ENCODE data around the gene RGS7BP. TPM values are rescaled to one million over a fixed set of nuclear protein-coding genes. Genes with fewer than 3 reads are reported as not detected.

The RGS7BP gene
- total and polyA plus RNA-seq, 11 donors, result 0.04 to 5.2 (median 1.9) TPM

DNA sequence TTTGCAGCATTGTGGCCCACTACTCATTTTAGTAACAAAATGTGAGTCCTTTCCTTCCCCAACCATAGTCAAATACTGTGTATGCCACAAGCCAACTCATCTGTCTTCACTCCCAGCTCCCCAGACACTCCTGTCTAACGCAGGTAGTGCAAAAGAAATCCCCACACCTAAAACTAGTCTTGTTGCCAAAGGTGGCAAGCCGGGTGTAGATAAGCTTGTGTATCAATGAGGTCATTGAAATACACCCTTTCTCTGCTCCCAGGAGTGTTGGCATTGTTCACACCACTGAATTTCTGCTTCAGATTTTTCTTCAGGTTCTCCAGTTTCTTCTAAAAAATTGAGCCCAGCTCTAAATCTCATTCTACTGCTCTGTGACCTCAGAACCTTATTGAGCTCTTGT lies 19.7 kb upstream of the RGS7BP start:
- no peaks in the 10 kb centered on the region for H3K27me3 ChIP-seq
- no peaks in the 10 kb centered on the region for H3K36me3 ChIP-seq
- TF ChIP-seq POLR2A (IDR thresholded peaks at IDR 0.05), result no peak
- TF ChIP-seq, protein P1, sequence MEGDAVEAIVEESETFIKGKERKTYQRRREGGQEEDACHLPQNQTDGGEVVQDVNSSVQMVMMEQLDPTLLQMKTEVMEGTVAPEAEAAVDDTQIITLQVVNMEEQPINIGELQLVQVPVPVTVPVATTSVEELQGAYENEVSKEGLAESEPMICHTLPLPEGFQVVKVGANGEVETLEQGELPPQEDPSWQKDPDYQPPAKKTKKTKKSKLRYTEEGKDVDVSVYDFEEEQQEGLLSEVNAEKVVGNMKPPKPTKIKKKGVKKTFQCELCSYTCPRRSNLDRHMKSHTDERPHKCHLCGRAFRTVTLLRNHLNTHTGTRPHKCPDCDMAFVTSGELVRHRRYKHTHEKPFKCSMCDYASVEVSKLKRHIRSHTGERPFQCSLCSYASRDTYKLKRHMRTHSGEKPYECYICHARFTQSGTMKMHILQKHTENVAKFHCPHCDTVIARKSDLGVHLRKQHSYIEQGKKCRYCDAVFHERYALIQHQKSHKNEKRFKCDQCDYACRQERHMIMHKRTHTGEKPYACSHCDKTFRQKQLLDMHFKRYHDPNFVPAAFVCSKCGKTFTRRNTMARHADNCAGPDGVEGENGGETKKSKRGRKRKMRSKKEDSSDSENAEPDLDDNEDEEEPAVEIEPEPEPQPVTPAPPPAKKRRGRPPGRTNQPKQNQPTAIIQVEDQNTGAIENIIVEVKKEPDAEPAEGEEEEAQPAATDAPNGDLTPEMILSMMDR (IDR thresholded peaks at IDR 0.05), result no peak
- DNase-seq (no peak), ATAC-seq (no peak)
- H3K4me3 ChIP-seq, result no peak overlapping the region
- peaks cover 0 to 11% (median 0%) of the 10 kb centered on the region in 12 donors for H3K9me3 ChIP-seq
- no peaks in the 10 kb centered on the region for H3K4me1 ChIP-seq
- intact Hi-C loops (cut with DNase I), result no loop called here
- whole genome bisulfite sequencing, 4 donors, result 43 to 46% (median 44%) methylated on average over 2 of the region's 2 CpGs
- no peak overlapping the region for H3K27ac ChIP-seq

DNA sequence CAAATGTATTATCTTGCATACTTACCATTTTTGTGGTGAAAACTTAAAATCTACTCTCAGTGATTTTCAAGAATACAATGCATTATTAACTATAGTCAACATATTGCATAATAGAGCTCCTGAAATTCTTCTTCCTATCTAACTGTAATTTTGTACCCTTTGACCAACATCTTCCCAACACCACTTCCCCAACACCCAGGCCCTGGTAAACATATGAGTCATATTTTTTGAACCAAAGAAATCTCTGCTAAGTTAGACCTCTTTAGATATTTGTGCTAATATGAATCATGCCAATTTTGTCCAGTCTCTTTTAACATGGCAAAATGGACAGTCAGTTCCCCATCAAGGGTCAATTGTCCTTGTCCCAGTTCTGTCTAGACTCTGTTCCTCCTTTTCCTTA lies 18.5 kb upstream of the RGS7BP start:
- TF ChIP-seq, protein P1 (IDR thresholded peaks at IDR 0.05), result no peak
- TF ChIP-seq POLR2A (IDR thresholded peaks at IDR 0.05), result no peak
- DNase-seq (no peak), ATAC-seq (no peak)
- H3K4me1 ChIP-seq, result no peaks in the 10 kb centered on the region
- H3K4me3 ChIP-seq, result no peak overlapping the region
- intact Hi-C loops (cut with DNase I), result no loop called here
- H3K9me3 ChIP-seq, result peaks cover 0 to 11% (median 0%) of the 10 kb centered on the region in 12 donors
- no peak overlapping the region for H3K27ac ChIP-seq
- no peaks in the 10 kb centered on the region for H3K36me3 ChIP-seq
- no peaks in the 10 kb centered on the region for H3K27me3 ChIP-seq

DNA sequence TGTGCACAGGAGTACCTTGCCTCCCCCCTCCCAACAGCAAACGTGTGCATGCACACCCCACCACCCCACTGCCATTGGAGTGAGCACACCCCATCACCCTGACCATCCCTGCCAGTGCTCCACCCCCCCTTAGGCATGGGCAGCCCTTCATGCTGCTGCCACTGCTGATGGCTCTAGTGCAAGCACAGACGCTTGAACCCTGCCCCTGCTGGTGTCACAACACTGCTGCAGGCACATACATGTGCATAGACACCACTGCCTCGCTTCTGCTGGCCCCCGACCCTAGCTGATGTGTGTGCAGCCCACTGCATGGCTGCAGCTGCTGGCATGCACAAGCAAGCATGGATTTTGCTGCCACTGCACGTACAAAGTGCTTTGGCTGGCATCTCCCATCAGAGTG lies 16.0 kb upstream of the RGS7BP start:
- Histone ChIP-seq H3K36me3 (no peaks in the 10 kb centered on the region), H3K27me3 (no peaks in the 10 kb centered on the region), H3K4me3 (no peak overlapping the region), H3K4me1 (no peaks in the 10 kb centered on the region), H3K27ac (no peak overlapping the region), H3K9me3 (peaks cover 0 to 4% (median 0%) of the 10 kb centered on the region in 12 donors)
- WGBS, 4 donors, result 48 to 70% (median 57%) methylated on average over 4 to 5 of the region's 5 CpGs
- intact Hi-C loops (cut with DNase I), result no loop called here
- TF ChIP-seq, protein P1 (IDR thresholded peaks at IDR 0.05), result no peak
- TF ChIP-seq POLR2A (IDR thresholded peaks at IDR 0.05), result no peak
- DNase-seq (no peak), ATAC-seq (no peak)

DNA sequence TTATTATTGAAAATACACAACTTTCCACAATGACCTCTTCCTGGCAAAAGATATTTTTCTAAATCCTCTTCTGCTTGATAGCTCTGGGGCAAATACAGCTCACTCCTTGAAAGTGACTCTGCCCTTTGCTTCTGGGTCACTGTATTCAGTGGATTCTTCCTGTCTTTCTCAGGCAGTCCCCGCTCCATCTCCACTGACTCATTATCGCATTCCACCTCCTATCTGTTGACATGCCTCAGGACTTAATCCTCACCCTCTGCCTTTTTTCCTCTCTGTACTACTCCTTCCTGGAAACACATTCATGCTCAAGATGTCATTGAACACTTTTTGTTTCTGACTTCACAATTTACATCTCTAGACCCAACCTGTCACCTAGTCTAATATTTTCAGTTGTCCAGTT lies 8.4 kb upstream of the RGS7BP start:
- ATAC-seq, result no peak
- H3K27me3 ChIP-seq, result no peaks in the 10 kb centered on the region

More for the DNA sequence above, 8.4 kb upstream of the RGS7BP start:
- Histone ChIP-seq H3K9me3 (no peaks in the 10 kb centered on the region), H3K4me1 (no peaks in the 10 kb centered on the region), H3K27ac (no peak overlapping the region), H3K36me3 (no peaks in the 10 kb centered on the region), H3K4me3 (no peak overlapping the region)
- no peak for TF ChIP-seq POLR2A (IDR thresholded peaks at IDR 0.05)
- TF ChIP-seq, protein P1 (IDR thresholded peaks at IDR 0.05), result no peak
- 18 to 34% (median 24%) methylated on average over 2 of the region's 2 CpGs for WGBS, 4 donors
- intact Hi-C loops (cut with DNase I), result no loop called here
- no peak for DNase-seq
